PC-9 (cell line): ENCODE results near the gene ATP1A4.

Experiments used
- CTCF ChIP-seq: fragments of 200-600 bp; sonication (generic); conservative IDR thresholded peaks from 2 replicates; pipeline ENCODE4 v1.6.1; 2017; ENCODE audit warnings: mixed run types, antibody characterized with exemption, mild to moderate bottlenecking, moderate library complexity
- EZH2 ChIP-seq: fragments of 200-600 bp; sonication (generic); IDR thresholded peaks from 2 replicates; pipeline ENCODE4 v1.8.0; 2017; ENCODE audit warnings: antibody characterized with exemption, low read depth

- TF ChIP-seq CTCF (no peak), EZH2 (no peak)
Observed at GRCh38 chr1:160127865-160128523, 23.4 kb upstream of the ATP1A4 start.
